AG09319 (cell line): ENCODE data around the gene ATAD3C.

Experiments
- DNase-seq: peaks from one replicate; pipeline ENCODE4 v3.0.0-alpha.2; 2010; ENCODE audit warnings: low read depth; ENCODE audit errors: extremely low read depth
- CTCF ChIP-seq: IDR thresholded peaks from 2 replicates; pipeline ENCODE4 v1.5.1; 2011; ENCODE audit warnings: low read depth, mild to moderate bottlenecking, inconsistent platforms, low read length, moderate library complexity

The ATAD3C gene

GRCh38 chr1:1418464-1419362 is 30.8 kb upstream of the ATAD3C start:
- TF ChIP-seq CTCF, result no peak
- no peak for DNase-seq

GRCh38 chr1:1419363-1419812 is 30.1 kb upstream of the ATAD3C start:
- TF ChIP-seq CTCF, result no peak
- no peak for DNase-seq

GRCh38 chr1:1419813-1420653 is 29.5 kb upstream of the ATAD3C start:
- no peak for TF ChIP-seq CTCF
- DNase-seq, result no peak

GRCh38 chr1:1420654-1421141 is 28.8 kb upstream of the ATAD3C start:
- DNase-seq, result no peak
- no peak for TF ChIP-seq CTCF

GRCh38 chr1:1421147-1421906 is 28.2 kb upstream of the ATAD3C start, which contains the start of gene ANKRD65:
ANKRD65 (minus strand) TSS chr1:1421276; CDS start chr1:1421005, 271 bp downstream.
- no peak for DNase-seq
- no peak for TF ChIP-seq CTCF

- no peak for TF ChIP-seq CTCF
- no peak for DNase-seq
These were observed 27.5 kb upstream of the ATAD3C start for GRCh38 chr1:1421907-1422464.
